GM19099 (cell line): ENCODE data around the gene FMN2.

Experiments
- POLR2A ChIP-seq: IDR thresholded peaks from 3 replicates; pipeline ENCODE4 v1.6.1; 2011; ENCODE audit warnings: low read depth; ENCODE audit not compliant: insufficient read length; ENCODE audit errors: extremely low read depth

Gene FMN2

DNA sequence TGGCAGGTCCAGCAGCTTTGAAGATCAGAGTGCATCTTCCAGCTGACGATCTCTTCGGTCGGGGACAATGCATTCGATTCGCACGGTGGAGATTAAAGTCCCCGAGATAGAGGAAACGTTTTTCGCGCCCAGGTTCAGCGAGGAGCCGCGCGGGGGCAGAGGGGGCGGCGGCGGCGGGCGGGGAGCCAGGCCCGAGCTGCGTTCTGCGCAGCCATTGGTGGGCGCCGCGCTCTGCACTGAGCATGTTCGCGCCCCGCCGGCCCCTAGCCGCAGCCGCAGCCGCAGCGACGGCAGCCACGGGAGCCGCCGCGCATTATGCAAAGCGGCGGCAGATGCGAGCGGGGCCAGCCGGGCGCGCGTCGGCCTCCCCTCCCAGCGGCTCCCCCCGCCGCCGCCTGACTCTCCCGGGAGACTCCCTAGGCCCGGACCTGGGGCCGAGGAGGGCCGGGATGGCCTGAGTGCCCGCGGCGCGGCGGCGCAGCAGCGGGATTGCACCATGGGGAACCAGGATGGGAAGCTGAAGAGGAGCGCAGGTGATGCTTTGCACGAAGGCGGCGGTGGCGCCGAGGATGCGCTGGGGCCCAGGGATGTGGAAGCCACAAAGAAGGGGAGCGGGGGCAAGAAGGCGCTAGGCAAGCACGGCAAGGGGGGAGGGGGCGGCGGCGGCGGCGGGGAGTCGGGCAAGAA lies at the start of gene FMN2:
TSS of gene FMN2 (plus strand) at position 270 of the 687 bp plus-strand sequence. CDS start at position 497, 227 bp downstream.
- TF ChIP-seq POLR2A = no peak

DNA sequence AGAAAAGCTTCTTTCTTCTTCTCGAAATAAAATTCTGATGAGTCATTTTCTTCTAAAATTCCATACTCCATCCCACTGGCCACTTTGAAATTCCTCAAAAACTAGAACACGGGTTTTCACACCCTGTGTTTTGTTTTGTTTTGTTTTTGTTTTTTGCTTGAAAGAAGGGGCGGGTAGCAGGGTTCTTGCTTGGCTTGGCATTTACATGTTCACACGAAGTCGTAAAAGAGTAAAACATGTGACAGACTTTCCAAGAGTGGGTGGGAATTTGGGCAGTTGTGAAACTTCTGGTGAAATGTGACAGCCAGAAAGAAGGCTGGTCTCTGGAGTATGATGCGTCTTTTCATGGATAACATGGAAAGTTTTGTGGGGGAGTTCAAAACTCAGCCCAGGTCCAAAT lies 47.1 kb upstream of the FMN2 start:
- TF ChIP-seq POLR2A = no peak

DNA sequence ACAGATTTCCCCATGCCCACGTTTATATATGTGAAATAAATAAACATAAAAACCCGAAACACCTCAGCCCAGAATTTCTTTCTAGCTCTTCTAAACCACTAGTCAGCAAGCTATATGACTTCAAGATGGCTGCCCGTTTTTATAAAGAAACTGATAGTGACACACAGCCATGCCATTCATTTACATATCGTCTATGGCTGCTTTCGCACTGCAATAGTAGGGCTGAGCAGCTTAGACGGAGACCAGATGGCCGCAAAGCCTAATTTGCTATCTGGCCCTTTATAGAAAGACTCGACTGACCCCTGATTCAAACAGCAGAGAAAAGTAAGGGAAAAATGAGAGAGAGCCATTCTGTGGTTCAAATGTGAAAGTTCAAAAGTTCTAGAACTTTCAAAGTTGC lies 45.7 kb upstream of the FMN2 start:
- no peak for TF ChIP-seq POLR2A

DNA sequence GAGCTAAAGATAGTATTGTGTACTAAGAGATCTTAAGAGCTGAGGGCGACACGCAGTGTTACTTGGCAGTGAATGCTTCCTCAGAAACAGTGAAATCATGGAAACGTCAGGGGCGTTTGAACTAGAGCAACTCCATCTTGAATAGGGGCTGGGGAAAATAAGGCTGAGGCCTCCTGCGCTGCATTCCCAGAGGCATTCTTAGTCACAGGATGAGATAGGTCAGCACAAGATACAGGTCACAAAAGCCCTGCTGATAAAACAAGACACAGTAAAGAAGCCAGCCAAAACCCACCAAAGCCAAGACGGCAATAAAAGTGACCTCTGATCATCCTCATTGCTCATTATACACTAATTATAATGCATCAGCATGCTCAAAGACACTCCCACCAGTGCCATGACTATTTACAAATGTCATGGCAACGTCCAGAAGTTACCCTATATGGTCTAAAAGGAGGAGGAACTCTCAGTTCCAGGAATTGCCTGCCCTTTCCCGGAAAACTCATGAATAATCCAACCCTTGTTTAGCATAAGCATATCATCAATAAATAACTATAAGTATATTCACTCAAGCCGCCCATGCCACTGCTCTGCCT lies 37.5 kb upstream of the FMN2 start:
- no peak for TF ChIP-seq POLR2A

DNA sequence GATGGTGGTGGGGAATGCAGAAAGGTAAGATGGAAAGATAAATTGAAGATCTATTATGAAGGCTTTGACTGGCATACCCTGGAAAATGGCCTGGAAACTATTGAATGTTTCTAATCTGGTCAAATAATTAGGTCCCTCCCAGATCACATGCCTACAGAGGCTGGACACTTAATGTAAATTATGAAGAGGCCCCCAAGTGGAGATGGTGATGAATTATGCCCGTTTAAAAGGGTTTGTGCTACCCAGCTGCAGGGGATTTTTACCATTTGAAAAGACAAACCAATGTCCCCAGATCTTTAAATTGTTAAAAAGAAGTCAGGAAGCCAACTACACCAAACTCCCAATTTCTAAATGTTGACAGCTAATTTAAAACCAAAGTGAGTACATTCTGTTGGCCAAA lies 35.7 kb upstream of the FMN2 start:
- TF ChIP-seq POLR2A = no peak

DNA sequence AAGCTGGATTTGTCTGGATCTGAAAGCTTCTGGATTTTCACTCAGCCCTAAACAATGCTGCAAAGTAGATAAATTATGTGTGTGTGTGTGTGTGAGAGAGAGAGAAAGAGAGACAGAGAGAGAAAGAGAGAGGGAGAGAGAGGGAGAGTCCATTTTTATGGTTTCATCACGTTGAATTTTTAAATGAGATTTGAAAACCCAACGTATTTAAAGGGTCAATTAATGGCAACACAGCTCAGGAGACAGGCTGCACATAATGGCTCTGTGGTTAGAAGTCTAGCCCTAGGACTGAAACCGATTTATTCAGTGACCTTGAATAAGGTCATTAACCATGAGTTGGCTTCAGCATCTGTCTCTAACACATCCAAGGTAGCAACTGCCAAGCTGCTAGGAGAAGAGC lies 35.3 kb upstream of the FMN2 start:
- TF ChIP-seq POLR2A = no peak

DNA sequence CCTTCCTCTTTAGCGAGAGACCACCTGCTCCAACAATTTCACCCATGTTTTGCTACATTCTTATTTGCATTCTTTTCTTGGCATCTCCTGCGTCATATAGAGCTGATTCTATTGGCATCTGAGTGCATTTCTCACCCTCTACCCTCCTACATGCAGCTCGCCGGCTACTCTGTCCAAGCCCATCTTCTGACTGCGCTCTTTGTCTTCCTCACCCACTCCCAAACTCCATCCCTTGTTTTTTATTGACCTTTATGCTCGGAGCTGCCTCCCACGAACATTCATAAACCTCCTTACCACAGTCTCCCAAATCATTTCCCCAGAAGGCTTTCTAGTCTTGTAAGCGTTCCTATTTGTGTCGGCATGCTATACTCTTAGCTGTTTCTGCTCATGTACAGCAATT lies 33.6 kb upstream of the FMN2 start:
- no peak for TF ChIP-seq POLR2A

DNA sequence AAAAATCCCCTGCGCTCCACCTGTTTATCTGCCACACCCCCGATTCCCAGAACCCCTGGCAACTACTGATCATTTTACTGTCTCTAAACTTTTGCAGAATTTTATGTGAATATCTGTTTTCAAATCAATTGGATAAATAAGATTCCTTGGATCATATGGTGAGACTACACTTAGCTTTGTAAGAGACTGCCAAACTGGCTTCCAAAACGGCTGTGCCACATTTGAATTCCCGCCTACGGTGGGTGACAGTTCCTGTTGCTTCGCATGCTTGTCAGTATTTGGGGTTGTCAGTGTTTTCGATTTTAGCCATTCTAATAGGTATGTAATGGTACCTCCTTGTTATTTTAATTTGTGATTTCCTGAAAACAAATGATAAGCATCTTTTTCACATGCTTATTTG lies 22.7 kb upstream of the FMN2 start:
- no peak for TF ChIP-seq POLR2A

DNA sequence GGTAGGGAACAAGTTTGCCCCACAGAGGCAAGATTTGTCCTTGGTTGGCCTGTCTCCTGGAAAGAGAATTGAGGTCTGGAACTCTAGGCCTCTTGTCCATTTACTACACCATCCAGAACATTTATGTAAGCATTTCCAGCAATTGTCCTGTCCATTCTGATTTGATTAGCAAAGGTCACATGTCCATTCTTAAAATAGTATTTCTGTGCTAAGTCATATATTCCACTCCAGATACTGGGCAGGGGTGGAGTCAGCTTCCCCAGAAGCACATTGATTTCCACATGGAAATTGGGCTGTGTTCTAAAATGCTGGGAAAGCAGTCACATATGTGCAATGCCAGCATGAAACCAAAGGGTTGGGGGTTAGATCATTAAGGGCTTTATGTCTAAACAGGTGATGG lies 21.5 kb upstream of the FMN2 start:
- TF ChIP-seq POLR2A = no peak

DNA sequence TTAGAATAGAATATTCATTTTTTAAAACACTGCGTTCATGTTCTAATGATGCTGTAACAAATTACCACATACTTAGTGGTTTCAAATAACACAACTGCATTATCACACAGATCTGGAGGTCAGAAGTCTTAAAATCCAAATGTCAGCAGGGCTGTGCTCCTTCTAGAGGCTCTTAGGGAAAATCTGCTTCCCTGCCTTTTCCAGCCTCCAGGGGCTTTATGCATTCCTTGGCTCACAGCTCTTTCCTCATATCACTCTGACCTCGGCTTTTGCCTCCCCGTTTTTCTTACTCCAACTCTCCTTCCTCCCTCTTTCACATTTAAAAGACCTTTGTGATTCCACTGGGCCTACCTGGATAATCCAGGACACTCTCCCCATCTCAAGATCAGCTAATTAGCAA lies 18.6 kb upstream of the FMN2 start:
- no peak for TF ChIP-seq POLR2A

DNA sequence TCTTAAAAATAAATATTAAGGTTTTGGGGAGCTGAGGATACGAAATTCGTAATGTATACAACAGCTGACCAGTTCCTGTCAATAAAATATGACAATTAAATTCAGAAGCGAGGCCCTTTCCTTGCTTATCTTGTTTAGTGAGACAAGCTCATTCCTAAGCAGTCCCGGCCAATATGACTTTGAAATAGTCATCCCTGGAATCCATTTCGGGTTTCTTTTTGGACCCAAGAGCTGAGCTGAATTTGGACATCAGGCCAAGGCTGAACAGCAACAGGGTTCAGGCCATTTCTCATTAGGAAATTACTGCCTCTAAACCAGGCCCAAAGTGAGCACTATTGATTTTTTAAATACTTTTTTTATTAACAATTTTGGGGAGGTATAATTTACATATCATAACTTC lies 17.3 kb upstream of the FMN2 start:
- TF ChIP-seq POLR2A = no peak

DNA sequence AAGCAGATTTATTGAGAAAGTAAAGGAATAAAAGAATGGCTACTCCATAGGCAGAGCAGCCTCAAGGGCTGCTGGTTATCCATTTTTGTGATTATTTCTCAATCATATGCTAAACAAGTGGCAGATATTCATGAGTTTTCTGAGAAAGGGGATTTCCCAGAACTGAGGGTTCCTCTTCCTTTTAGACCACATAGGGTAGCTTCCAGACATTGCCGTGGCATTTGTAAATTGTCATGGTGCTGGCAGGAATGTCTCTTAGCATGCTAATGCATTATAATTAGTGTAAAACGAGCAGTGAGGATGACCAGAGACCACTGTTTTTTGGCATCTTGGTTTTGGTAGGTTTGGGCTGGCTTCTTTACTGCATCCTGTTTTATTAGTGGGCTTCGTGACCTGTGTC lies 16.8 kb upstream of the FMN2 start:
- TF ChIP-seq POLR2A = no peak

DNA sequence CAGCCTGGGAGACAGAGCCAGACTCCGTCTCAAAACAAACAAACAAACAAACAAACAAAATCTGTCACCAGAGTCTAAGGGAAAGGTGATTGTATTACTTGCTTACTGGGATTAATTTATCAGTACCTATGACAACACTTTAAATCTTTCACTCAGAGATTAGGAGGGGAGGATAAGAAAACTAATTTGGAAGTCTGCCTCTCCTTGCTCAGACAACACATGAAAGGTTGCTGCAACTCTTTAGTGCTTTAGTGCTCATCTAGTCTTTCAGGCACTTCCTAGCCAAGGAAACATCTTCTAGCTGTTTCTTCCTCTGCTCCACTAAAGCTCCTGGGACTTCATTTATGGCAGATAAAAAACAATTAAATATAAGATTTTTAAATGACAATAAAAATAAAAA lies 7.3 kb upstream of the FMN2 start:
- no peak for TF ChIP-seq POLR2A

DNA sequence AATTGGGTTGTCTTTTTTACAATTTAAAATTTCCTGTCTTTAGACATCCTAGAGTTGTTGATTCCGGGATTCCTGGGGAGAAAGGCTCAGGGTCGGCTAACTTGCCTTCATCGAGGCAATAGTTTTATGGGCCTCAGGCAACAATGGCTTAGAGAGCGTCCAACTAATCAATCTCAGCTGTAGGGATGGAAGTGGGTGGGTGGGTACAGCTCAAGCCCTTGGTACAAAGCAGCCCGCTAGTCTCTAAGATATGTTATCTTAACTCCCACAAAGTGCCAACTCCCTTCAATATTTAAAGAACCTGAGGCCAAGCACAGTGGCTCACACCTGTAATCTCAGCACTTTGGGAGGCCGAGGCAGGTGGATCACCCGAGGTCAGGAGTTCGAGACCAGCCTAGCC lies 6.9 kb upstream of the FMN2 start:
- no peak for TF ChIP-seq POLR2A

DNA sequence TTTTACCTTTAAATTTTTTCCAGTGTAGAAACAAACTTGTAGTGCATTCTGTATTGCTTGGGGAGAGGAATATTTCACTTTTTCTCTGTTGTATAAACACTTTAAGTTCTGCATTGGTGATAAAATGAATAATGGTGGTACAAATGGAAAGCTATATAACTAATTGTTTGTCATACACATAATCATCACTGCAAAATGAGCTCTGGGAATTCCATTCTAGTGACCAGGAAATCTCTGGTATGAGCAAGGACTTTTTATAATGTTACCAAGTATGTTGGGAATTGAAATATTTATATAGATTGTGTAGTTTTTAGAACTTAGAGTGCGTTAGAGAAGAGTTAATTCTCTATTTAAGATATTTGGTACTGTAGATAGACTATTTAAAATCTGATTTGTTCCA lies 5.0 kb upstream of the FMN2 start:
- TF ChIP-seq POLR2A = no peak

DNA sequence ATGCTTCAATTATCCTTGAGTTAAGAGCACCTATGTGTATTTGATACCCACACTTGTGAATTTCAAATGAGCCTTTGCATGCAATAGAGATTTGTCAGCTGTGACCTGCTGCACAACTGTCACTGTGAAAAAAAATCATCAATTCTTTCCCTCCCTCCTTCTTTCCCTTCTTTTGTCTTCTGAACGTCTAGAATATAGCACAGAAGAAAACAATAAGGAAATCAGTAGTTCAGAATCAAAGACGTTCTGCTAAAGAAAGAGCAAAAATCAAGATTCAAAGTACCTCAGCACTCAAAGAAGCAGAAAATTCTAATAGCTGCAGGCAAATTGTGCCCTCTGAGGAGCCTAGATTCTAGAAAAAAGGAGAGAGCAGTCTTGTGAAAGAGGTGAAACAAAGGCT lies 1.7 kb upstream of the FMN2 start:
- no peak for TF ChIP-seq POLR2A

DNA sequence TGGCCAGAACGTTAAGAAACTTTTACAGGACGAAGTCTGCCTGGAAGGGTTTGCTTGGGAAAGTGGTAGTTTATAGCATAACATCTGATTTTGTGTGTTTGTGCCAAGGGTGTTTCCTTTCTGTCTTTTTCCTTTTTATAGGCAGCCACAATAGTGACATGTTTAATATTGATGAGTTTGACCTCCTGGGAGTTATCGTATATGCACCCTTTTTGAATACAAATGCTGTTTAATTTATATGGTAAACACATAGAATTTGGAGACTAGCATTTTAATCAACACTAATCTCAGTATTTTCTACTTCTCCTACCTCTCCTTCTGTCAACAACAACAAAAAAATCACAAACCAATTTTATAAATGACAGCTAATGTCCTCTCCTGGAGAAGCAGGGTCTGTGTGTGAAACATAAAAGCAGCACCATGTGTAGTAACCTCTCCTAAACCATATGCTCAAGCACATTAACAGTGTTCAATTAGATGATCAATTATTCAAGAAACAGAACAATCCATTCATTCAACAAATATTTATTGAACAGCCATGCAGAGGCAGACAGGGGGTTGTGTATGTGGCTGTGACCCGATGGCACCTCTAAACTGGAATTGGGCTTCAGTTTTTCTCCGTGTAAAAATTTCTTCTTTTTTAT lies 604 bp upstream of the FMN2 start:
- TF ChIP-seq POLR2A = no peak
